Karpas-422 (cell line): ENCODE data around the gene GALNT10. TPM values are rescaled to one million over a fixed set of nuclear protein-coding genes. Genes with fewer than 3 reads are reported as not detected.

ENCODE experiments used
- DNase-seq: peaks from one replicate; pipeline ENCODE4 v3.0.0-alpha.2; 2015
- H2AFZ ChIP-seq: fragments of 200-600 bp; sonication (generic); 2 replicates; pipeline ENCODE4 v1.6.1; 2014; ENCODE audit warnings: antibody characterized with exemption, low read length, mixed read lengths
- H3K27ac ChIP-seq: fragments of 200-600 bp; sonication (generic); 2 replicates; pipeline ENCODE4 v1.5.1; 2014; ENCODE audit warnings: mild to moderate bottlenecking, low read length, moderate library complexity
- H3K27me3 ChIP-seq: fragments of 200-600 bp; sonication (generic); 2 replicates; pipeline ENCODE4 v1.6.1; 2014; ENCODE audit warnings: low read length, mixed read lengths
- H3K36me3 ChIP-seq: fragments of 200-600 bp; sonication (generic); 2 replicates; pipeline ENCODE4 v1.6.1; 2014; ENCODE audit warnings: low read length, mixed read lengths; ENCODE audit not compliant: insufficient read depth
- H3K4me1 ChIP-seq: fragments of 200-600 bp; sonication (generic); 2 replicates; pipeline ENCODE4 v1.6.1; 2014; ENCODE audit warnings: mild to moderate bottlenecking, low read length, mixed read lengths
- H3K4me2 ChIP-seq: fragments of 200-600 bp; sonication (generic); 2 replicates; pipeline ENCODE4 v1.6.1; 2014; ENCODE audit warnings: low read length, low read depth, mild to moderate bottlenecking; ENCODE audit not compliant: poor library complexity, severe bottlenecking
- H3K4me3 ChIP-seq: fragments of 200-600 bp; sonication (generic); 2 replicates; pipeline ENCODE4 v1.5.1; 2014; ENCODE audit warnings: mild to moderate bottlenecking, antibody characterized with exemption, low read length, mixed read lengths
- H3K79me2 ChIP-seq: fragments of 200-600 bp; sonication (generic); 2 replicates; pipeline ENCODE4 v1.6.1; 2014; ENCODE audit warnings: mild to moderate bottlenecking, low read length, mixed read lengths
- H3K9ac ChIP-seq: fragments of 200-600 bp; sonication (generic); 2 replicates; pipeline ENCODE4 v1.6.0; 2014; ENCODE audit warnings: low read length
- H3K9me2 ChIP-seq: fragments of 200-600 bp; sonication (generic), shearing (Covaris generic); replicated peaks from 2 replicates; pipeline ENCODE4 v1.6.0; 2014; ENCODE audit warnings: mild to moderate bottlenecking, low read length, moderate library complexity; ENCODE audit not compliant: insufficient read depth
- H3K9me3 ChIP-seq: fragments of 300-700, 200-600 bp; sonication (generic); 2 replicates; pipeline ENCODE4 v1.6.1; 2014; ENCODE audit warnings: low read length, mixed read lengths
- H4K20me1 ChIP-seq: fragments of 200-600 bp; sonication (generic); 2 replicates; pipeline ENCODE4 v1.6.1; 2014; ENCODE audit warnings: mild to moderate bottlenecking, antibody characterized with exemption, low read length, low read depth; ENCODE audit not compliant: insufficient read depth
- total RNA-seq: library from RNA; depleted of rRNA; stranded (reverse); fragments of >200 nt; shearing (Covaris generic); gene quantifications from 2 replicates; pipeline ENCODE4 v1.2.3, GENCODE V29; 2014; ENCODE audit warnings: low replicate concordance

Gene GALNT10
- total RNA-seq, 1 experiment from 2014 or later, result 3.6 TPM

GRCh38 chr5:154342963-154343362 is 152.4 kb downstream of the GALNT10 start:
- no peak overlapping the region for H3K4me3 ChIP-seq
- H3K9ac ChIP-seq, result no peak overlapping the region
- no peaks in the 10 kb centered on the region for H3K9me2 ChIP-seq
- no peak overlapping the region for H2AFZ ChIP-seq
- H3K27ac ChIP-seq, result no peak overlapping the region
- H3K36me3 ChIP-seq, result no peaks in the 10 kb centered on the region
- no peaks in the 10 kb centered on the region for H3K27me3 ChIP-seq
- no peaks in the 10 kb centered on the region for H4K20me1 ChIP-seq
- DNase-seq, result no peak
- no peaks in the 10 kb centered on the region for H3K9me3 ChIP-seq
- no peaks in the 10 kb centered on the region for H3K79me2 ChIP-seq
- H3K4me1 ChIP-seq, result no peaks in the 10 kb centered on the region
- no peak overlapping the region for H3K4me2 ChIP-seq

- H3K4me1 ChIP-seq, result no peaks in the 10 kb centered on the region
- DNase-seq, result no peak
Measured at GRCh38 chr5:154344461-154344860, 153.9 kb downstream of the GALNT10 start.

DNA sequence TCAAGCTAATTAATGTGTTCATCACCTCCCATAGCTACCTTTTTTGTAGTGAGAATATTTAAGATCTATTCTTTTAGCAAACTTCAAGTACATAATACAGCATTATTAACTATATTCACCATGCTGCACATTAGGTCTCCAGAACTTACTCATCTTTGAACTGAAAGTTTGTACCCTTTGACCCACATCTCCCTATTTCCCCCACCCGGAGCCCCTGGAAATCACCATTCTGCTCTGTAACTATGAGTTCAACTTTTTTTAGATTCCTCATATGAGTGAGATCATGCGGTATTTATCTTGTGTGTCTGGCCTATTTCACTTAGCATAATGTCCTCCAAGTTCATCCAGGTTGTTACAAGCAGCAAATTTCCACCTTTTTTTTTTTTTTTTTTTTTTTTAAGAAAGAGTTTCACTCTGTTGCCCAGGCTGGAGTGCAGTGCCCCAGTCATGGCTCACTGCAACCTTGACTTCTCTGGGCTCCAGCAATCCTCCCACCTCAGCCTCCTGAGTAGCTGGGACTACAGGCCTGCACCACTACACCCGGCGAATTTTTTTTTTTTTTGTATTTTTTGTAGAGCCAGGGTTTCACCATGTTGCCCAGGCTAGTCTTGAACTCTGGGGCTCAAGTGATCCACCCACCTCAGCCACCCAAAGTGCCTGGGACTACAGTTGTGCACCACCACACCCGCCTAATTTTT is 154.9 kb downstream of the GALNT10 start:
- H3K9me2 ChIP-seq, result no peaks in the 10 kb centered on the region
- H4K20me1 ChIP-seq, result no peaks in the 10 kb centered on the region
- no peaks in the 10 kb centered on the region for H3K27me3 ChIP-seq
- no peak overlapping the region for H3K9ac ChIP-seq
- no peaks in the 10 kb centered on the region for H3K36me3 ChIP-seq
- no peak overlapping the region for H2AFZ ChIP-seq
- no peaks in the 10 kb centered on the region for H3K4me1 ChIP-seq
- no peak overlapping the region for H3K4me3 ChIP-seq
- H3K27ac ChIP-seq, result no peak overlapping the region
- no peaks in the 10 kb centered on the region for H3K79me2 ChIP-seq
- no peaks in the 10 kb centered on the region for H3K9me3 ChIP-seq
- no peak overlapping the region for H3K4me2 ChIP-seq
- no peak for DNase-seq

More at GRCh38 chr5:154344461-154344860, 153.9 kb downstream of the GALNT10 start:
- Histone ChIP-seq H4K20me1 (no peaks in the 10 kb centered on the region), H3K36me3 (no peaks in the 10 kb centered on the region), H3K9me2 (no peaks in the 10 kb centered on the region), H3K79me2 (no peaks in the 10 kb centered on the region), H3K9ac (no peak overlapping the region), H3K4me2 (no peak overlapping the region), H3K4me3 (no peak overlapping the region), H2AFZ (no peak overlapping the region), H3K27ac (no peak overlapping the region), H3K9me3 (no peaks in the 10 kb centered on the region), H3K27me3 (no peaks in the 10 kb centered on the region)

GRCh38 chr5:154346427-154346826 is 155.9 kb downstream of the GALNT10 start:
- Histone ChIP-seq H3K4me3 (no peak overlapping the region), H3K27ac (no peak overlapping the region), H2AFZ (no peak overlapping the region), H3K9me2 (no peaks in the 10 kb centered on the region), H3K79me2 (no peaks in the 10 kb centered on the region), H3K9ac (no peak overlapping the region), H3K9me3 (no peaks in the 10 kb centered on the region), H3K4me1 (no peaks in the 10 kb centered on the region), H3K27me3 (no peaks in the 10 kb centered on the region), H3K36me3 (no peaks in the 10 kb centered on the region), H3K4me2 (no peak overlapping the region), H4K20me1 (no peaks in the 10 kb centered on the region)
- DNase-seq, result no peak

GRCh38 chr5:154349626-154350264 is 159.2 kb downstream of the GALNT10 start:
- Histone ChIP-seq H3K9me3 (no peaks in the 10 kb centered on the region), H3K36me3 (no peaks in the 10 kb centered on the region), H3K4me1 (no peaks in the 10 kb centered on the region), H3K9ac (no peak overlapping the region), H4K20me1 (no peaks in the 10 kb centered on the region), H3K4me2 (no peak overlapping the region), H3K4me3 (no peak overlapping the region), H2AFZ (no peak overlapping the region), H3K79me2 (no peaks in the 10 kb centered on the region), H3K27me3 (no peaks in the 10 kb centered on the region), H3K9me2 (no peaks in the 10 kb centered on the region), H3K27ac (no peak overlapping the region)
- DNase-seq, result no peak

GRCh38 chr5:154351141-154351540 is 160.6 kb downstream of the GALNT10 start:
- no peaks in the 10 kb centered on the region for H3K4me1 ChIP-seq
- no peaks in the 10 kb centered on the region for H3K27me3 ChIP-seq
- H3K4me2 ChIP-seq, result no peak overlapping the region
- H3K79me2 ChIP-seq, result no peaks in the 10 kb centered on the region
- no peaks in the 10 kb centered on the region for H3K36me3 ChIP-seq
- no peaks in the 10 kb centered on the region for H4K20me1 ChIP-seq
- H3K9ac ChIP-seq, result no peak overlapping the region
- H2AFZ ChIP-seq, result no peak overlapping the region
- no peak overlapping the region for H3K4me3 ChIP-seq
- H3K9me2 ChIP-seq, result no peaks in the 10 kb centered on the region
- H3K9me3 ChIP-seq, result no peaks in the 10 kb centered on the region
- no peak overlapping the region for H3K27ac ChIP-seq
- DNase-seq, result no peak

DNA sequence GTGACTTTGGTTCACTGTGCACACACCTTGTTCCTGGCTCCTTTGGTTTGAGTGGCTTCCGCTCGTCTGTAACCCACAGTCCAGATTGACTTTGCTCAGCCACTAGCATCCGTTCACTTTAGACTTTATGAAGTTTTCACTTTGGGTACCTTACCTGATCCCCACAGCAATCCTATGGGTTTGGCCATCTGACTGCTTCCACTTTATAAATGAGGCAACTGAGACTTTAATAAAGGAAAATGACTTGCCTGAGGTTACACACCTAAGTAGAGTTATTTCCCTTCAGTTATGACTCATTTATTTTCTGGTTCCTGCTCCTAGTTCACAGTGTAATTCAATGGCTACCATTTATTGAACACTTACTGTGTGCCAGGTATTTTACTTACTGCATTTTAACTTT is 161.0 kb downstream of the GALNT10 start:
- no peaks in the 10 kb centered on the region for H3K27me3 ChIP-seq
- no peaks in the 10 kb centered on the region for H3K36me3 ChIP-seq
- H4K20me1 ChIP-seq, result no peaks in the 10 kb centered on the region
- no peak overlapping the region for H3K27ac ChIP-seq
- no peak overlapping the region for H3K4me3 ChIP-seq
- no peak overlapping the region for H3K4me2 ChIP-seq
- H3K9me3 ChIP-seq, result no peaks in the 10 kb centered on the region
- H3K9me2 ChIP-seq, result no peaks in the 10 kb centered on the region
- H3K79me2 ChIP-seq, result no peaks in the 10 kb centered on the region
- H3K4me1 ChIP-seq, result no peaks in the 10 kb centered on the region
- no peak overlapping the region for H2AFZ ChIP-seq
- DNase-seq, result no peak
- H3K9ac ChIP-seq, result no peak overlapping the region

DNA sequence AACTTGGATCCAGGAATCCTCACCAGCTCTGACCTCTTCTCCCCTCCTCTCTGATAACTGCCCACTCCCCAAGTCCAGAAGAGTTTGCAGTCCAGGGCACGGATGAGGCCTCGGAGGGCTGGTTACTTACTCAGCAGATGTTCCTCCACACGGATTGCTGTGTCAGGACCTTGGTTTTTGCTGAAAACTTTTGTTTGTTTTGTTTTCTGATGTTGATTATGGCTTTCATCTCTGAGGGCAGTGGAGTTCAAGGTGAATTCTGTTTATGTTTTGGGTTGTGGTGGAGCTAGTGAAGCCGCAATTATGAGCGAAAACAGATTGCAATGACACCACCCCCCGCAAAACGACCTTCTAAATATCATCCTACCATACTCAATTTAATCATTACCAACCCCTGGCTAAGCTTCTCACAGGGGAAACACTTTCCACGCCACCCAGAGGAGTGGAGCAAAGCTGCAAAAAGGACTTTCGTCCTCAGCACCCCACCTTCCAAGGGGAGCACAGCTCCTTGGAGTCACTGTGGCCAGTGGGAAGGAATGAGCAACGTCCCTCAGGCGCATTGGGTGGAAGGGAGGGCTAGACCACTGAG is 162.5 kb downstream of the GALNT10 start:
- H3K4me1 ChIP-seq, result no peaks in the 10 kb centered on the region

More for the DNA sequence above, 162.5 kb downstream of the GALNT10 start:
- Histone ChIP-seq H3K36me3 (no peaks in the 10 kb centered on the region), H3K4me3 (no peak overlapping the region), H3K9me2 (no peaks in the 10 kb centered on the region), H3K9me3 (no peaks in the 10 kb centered on the region), H3K79me2 (no peaks in the 10 kb centered on the region), H3K27ac (no peak overlapping the region), H3K4me2 (no peak overlapping the region), H3K27me3 (no peaks in the 10 kb centered on the region), H3K9ac (no peak overlapping the region), H4K20me1 (no peaks in the 10 kb centered on the region), H2AFZ (no peak overlapping the region)
- no peak for DNase-seq
